Stimulated activated CD4-positive, alpha-beta T cell treated with anti-CD3 and anti-CD28 coated beads, Interleukin-2, amount 100 ng/mL, for 24 hours (primary cell): ENCODE measurements around the gene PDE8A.
A peak's percentile ranks its signal among the peaks of the same experiment; 100 is the strongest.
"Not testable (repeated sequence)": the region's sequence is repeated elsewhere in the genome, so short reads cannot be mapped to it uniquely, and the experiment has no call there.

Experiments used
- DNase-seq, 2 donors: peaks; one replicate each; pipeline ENCODE4 v3.0.0-alpha.2; 2020

The PDE8A gene

GRCh38 chr15:84992157-84992944 lies 10.7 kb downstream of the PDE8A start:
- DNase-seq, result peak; percentile 47 to 55

- DNase-seq, result no peak
These were observed 14.4 kb downstream of the PDE8A start for GRCh38 chr15:84996055-84996454.

DNA sequence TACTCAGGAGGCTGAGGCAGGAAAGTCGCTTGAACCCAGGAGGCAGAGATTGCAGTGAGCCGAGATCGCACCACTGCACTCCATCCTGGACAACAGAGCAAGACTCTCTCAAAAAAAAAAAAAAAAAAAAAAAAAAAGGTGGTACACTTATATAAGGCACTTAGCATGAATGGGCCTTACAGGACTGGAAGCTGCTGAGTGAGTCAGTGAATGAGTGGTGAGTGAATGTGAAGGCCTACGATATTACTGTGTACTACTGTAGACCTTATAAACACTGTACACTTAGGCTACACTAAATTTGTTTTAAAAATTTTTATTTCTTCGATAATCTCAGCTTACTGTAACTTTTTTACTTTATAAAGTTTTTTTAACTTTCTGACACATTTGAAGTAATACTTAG lies 15.1 kb downstream of the PDE8A start:
- DNase-seq, result not testable (repeated sequence)

DNA sequence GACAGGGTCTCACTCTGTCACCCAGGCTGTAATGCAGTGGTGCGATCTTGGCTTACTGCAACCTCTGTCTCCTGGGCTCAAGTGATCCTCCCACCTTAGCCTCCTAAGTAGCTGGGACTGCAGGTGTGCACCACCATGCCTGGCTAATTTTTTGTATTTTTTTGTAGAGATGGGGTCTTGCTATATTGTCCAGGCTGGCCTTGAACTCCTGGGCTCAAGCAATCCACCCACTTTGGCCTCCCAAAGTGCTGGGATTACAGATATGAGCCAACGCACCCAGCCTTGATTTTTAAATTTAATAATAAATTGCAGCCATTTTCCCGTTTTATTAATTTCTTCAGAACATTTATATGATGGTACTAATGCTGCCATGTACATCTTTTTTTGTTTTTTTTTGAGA lies 15.6 kb downstream of the PDE8A start:
- DNase-seq, result not testable (repeated sequence)

GRCh38 chr15:85000189-85000864 lies 18.7 kb downstream of the PDE8A start:
- no peak for DNase-seq

DNA sequence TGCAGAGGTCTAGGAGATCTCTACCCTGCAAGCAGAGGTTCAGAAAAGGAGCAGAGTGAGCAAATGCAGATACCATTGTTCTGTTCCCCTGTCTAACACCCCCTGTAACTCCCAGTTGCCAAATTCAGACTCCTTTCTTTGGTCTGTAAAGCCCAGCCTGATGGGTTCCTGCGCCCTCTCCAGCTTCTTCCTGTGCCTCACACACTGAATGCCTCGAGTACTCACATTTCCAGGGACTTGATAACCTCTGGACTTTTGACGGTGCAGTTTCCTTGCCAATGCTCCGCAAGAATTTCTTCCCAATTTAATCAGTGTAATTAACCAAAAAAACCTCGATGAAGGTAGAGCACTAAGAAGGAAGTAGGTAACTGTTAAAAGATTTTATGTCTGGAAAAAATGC lies 19.3 kb downstream of the PDE8A start:
- DNase-seq, result no peak

- no peak for DNase-seq
These were observed 20.9 kb downstream of the PDE8A start for GRCh38 chr15:85002517-85002916.

DNA sequence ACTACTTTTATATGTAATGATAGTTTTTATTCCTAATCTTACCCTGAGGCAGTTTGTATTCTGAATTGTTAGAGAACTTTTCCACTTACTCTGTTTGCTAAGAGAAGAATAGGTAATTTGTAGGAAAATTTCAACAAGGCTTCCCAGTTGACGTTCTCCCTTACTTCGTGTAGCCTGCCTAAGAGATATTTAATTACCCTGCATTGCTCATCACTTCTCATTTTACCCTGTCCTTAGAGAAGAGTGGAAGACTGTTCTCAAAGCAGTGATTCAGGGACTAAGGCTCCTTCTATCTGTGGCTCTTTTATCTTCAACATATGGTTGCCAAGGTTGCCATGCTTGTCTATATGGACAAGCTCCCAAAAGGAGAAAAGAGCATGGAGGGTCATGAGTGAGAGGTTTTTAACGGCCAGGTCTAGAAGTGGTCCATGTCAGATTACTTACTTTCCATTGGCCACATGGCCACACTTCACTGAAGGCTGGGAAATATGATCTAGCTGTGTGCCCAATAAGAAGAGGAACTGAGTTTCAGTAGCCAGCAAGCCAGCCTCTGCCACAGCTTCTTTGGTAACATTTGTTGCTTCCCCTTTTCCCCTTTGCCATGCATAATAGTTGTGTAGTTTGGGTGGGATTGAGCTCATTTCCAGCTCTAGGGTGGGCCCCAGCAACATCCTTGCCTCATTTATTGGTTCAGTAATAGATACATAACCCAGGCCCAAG lies 22.1 kb downstream of the PDE8A start:
- no peak for DNase-seq

GRCh38 chr15:85004550-85004949 lies 22.9 kb downstream of the PDE8A start:
- DNase-seq, result no peak

DNA sequence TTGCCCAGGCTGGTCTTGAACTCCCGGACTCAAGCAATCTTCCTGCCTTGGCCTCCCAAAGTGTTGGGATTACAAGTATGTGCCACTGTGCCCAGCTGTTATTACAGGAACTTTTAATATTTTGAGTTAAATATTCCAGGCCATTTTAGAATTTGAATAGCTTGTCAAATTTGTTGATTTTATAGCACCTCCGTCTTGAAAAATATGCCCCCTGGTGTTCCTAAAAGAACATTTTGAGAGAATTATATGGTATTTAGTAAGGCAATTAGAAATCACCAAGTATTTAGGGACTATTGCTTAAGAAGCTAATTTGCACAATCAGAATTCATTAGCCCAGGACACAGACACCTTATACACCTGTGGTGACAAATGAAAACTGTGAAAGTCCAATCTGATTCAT lies 23.7 kb downstream of the PDE8A start:
- no peak for DNase-seq

GRCh38 chr15:85005746-85006145 lies 24.1 kb downstream of the PDE8A start:
- no peak for DNase-seq

GRCh38 chr15:85006201-85006600 lies 24.5 kb downstream of the PDE8A start:
- DNase-seq, result no peak

DNA sequence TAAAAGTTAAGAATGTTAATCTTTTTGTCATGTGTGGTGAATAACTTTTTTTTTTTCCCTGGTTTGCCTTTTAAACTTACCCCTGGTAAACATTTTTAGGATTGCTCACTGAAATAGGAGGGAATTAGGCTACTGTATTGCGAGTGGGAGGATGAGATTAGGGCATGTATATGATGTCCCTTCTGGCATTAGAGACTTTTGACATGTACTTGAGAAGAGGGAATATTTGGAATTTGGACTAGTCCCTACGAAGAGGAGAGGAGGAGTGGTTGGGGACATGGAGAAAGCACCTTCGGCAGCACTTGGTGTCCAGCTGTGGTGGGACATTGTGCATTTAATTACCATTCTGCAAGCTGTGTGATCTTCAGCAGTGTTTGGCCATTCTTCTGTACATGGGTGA lies 25.0 kb downstream of the PDE8A start:
- no peak for DNase-seq

- DNase-seq, result no peak
These were observed 25.5 kb downstream of the PDE8A start for GRCh38 chr15:85007137-85007536.

DNA sequence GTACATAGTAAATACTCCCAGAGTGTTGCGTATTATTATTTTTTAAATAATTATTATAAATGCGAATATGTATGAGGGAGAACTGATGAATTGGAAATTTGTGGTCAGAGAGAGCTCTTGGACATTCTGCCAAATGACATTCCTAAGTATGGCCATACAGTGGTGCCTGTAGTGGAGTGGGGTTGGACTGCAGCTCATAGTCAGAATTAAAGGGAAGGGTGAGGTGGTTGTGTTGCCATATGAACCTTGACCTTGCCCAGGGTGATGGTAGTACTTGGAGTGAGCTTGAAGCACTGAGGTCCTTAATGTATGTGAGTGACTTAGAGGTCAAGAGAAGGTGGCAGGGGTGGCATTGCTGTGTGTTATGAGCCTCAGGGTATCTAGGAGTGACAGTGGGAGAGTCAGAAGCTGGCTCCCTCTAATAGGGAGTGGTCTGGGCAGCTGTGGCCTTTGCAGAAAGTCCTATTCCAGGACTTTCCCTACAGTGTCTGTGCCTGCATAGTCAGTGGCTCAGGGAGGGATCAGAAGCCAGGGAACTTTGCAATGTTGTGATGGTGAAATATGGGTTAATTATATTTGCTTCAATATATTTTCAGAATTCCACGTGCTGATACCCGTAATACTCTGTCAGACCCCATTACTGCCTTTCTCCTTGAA lies 26.2 kb downstream of the PDE8A start:
- DNase-seq, result no peak

DNA sequence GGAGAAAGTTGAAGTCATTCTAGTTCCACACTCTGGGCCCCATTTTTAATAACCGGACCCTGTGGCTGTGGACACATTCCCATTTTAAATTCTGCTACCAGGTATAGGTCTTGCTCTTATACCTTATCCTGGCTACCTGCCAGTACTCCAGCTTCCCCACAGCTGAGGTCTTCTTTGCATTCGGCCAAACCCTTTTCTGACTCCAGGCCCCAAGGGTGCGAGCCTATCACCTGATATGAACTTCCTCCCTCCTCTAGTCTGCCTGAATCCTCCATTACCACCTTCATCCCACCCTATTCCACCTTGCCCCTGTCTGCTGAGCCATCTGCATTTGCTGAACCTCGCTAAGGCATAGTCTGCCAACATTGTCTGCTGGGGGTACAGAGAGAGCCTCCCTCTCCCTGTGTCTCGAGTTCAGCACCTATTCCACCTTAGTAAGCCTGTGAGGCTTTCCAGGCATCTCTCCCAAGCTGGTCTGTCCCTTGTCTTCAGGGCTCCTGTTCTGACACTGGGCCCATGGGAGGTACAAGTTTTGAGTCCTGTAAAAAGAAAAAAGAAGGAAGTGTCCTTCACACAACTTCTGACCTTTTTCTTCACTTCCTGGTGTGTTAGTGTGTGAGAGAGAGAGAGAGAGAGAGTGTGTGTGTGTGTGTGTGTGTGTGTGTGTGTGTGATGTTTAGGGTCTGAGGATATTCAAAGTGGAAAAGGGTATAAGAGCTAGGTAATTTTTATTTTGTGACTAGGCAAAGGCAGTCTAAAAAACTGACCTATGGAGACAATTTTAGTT lies 27.0 kb downstream of the PDE8A start:
- DNase-seq, result no peak

DNA sequence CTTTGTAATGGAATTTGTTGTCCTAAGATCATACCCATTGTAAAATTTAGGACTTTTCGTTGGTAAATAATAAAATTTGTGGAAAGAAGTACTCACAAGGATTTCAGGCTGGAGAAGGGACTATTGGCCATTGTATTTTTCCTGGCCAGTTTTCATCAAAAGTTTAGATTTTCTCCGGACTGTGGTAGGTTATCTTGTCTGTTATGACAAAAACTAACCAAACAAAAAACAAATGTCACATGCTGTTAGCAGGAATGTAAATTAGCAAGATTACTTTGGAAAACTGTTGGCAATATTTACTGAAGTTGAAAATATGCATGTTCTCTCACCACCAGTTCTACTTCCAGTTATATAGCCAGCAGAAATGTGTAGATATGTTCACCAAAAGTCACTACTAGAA lies 27.8 kb downstream of the PDE8A start:
- DNase-seq, result no peak

DNA sequence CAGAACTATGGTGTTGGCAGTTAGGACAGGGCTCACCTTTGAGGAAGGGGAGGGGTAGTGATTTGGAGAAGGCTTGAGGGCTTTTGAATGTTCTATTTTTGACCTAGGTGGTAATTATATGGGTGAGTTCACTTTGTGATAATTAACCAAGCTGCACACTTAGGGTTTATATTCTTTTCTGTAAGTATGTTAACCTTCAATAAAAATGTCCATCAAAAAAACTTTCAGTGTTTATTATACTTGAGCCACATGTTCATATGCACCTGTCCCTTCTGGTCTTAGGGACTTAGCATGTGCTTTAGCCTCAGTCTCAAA lies 28.4 kb downstream of the PDE8A start:
- DNase-seq, result no peak

DNA sequence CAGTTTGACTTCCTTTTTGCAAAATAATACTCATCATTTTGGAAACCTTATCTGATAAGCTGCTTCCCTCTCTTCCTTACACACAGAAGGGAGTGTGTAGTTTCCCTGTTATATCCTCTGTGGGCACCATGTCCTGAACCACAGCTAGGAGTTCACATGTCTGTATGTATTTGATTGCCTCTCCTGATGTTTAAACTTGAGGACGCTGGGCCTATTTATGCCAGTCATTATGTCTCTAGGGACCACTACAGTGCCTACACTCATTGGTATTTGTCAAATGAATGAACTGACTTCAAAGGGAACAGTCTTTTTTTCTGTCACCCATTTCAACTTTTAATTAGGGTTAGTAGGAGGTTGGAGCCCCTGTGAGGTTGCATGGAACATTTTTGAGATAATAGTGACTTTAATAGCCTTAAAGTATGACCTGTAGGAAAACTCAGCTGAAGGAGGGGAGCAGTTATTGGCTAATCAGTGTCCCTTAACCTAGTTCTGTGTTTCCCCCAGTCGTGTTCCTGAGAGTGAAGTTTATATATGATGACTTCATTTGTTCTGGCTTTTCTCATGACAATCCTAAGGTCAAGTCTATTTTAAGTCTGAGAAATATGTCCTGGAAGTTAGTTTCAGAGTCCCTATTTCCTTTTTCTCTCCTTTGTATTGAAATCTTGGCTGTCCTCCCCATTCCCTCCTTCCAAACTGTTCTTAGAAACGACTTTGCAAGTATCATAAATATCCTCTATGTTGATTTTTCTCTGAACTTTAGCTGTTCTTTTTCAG lies 28.9 kb downstream of the PDE8A start:
- DNase-seq, result no peak

GRCh38 chr15:85011160-85011571 lies 29.5 kb downstream of the PDE8A start:
- no peak for DNase-seq

GRCh38 chr15:85011724-85012123 lies 30.1 kb downstream of the PDE8A start:
- not testable (repeated sequence) for DNase-seq

GRCh38 chr15:85013785-85014184 lies 32.1 kb downstream of the PDE8A start:
- DNase-seq, result no peak
